Panc1 (cell line): Measurements from ENCODE around the gene TCF25.

Experiments
- CTCF ChIP-seq: fragments of 450-650 bp; IDR thresholded peaks from 2 replicates; pipeline ENCODE4 v1.5.1; 2017; ENCODE audit warnings: mild to moderate bottlenecking
- POLR2AphosphoS5 ChIP-seq: IDR thresholded peaks from 2 replicates; pipeline ENCODE4 v1.6.1; 2012; ENCODE audit warnings: mild to moderate bottlenecking, low read depth, low read length, moderate library complexity
- TCF7L2 ChIP-seq: IDR thresholded peaks from 2 replicates; pipeline ENCODE4 v1.6.1; 2011; ENCODE audit warnings: mild to moderate bottlenecking, low read depth, low read length, inconsistent platforms
- TF ChIP-seq, protein P1 (sequence below), 2 experiments: IDR thresholded peaks; 2 replicates each; pipeline ENCODE4 v1.6.1; 2011 to 2012; ENCODE audit warnings: low read depth in 2 of 2, control low read depth in 1 of 2, low read length in 1 of 2, mild to moderate bottlenecking in 1 of 2, moderate library complexity in 1 of 2; ENCODE audit not compliant: insufficient read depth in 1 of 2

- TF ChIP-seq CTCF, result no peak
- TF ChIP-seq POLR2AphosphoS5, result peak; percentile 76
- no peak for TF ChIP-seq TCF7L2
- TF ChIP-seq, protein P1, sequence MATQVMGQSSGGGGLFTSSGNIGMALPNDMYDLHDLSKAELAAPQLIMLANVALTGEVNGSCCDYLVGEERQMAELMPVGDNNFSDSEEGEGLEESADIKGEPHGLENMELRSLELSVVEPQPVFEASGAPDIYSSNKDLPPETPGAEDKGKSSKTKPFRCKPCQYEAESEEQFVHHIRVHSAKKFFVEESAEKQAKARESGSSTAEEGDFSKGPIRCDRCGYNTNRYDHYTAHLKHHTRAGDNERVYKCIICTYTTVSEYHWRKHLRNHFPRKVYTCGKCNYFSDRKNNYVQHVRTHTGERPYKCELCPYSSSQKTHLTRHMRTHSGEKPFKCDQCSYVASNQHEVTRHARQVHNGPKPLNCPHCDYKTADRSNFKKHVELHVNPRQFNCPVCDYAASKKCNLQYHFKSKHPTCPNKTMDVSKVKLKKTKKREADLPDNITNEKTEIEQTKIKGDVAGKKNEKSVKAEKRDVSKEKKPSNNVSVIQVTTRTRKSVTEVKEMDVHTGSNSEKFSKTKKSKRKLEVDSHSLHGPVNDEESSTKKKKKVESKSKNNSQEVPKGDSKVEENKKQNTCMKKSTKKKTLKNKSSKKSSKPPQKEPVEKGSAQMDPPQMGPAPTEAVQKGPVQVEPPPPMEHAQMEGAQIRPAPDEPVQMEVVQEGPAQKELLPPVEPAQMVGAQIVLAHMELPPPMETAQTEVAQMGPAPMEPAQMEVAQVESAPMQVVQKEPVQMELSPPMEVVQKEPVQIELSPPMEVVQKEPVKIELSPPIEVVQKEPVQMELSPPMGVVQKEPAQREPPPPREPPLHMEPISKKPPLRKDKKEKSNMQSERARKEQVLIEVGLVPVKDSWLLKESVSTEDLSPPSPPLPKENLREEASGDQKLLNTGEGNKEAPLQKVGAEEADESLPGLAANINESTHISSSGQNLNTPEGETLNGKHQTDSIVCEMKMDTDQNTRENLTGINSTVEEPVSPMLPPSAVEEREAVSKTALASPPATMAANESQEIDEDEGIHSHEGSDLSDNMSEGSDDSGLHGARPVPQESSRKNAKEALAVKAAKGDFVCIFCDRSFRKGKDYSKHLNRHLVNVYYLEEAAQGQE (IDR thresholded peaks at IDR 0.05; ENCODE audit: insufficient read depth in 1 of 2, low read depth in 2 of 2, low read length in 1 of 2), result no peak
These were observed at the start of gene TCF25 for GRCh38 chr16:89873109-89873971.
